ENCODE measurements around the gene P2RY12. TPM values are rescaled to one million over a fixed set of nuclear protein-coding genes. Genes with fewer than 3 reads are reported as not detected.

The P2RY12 gene
- polyA plus RNA-seq, 2 of the 4 experiments (the other 2 are of a cell fraction): not detected

GRCh38 chr3:151347432-151347831 is 37.1 kb downstream of the P2RY12 start:
- Histone ChIP-seq H3K27ac (no peak overlapping the region), H3K4me3 (no peak overlapping the region), H3K4me1 (no peaks in the 10 kb centered on the region), H3K9me3 (no peaks in the 10 kb centered on the region), H3K4me2 (no peak overlapping the region)
- no peak for ATAC-seq
- POLR2A ChIA-PET: no interaction called here
- no peak for DNase-seq (ENCODE audit: low read depth in 1 of 2, low spot score in 1 of 2)
- TF ChIP-seq NR3C1 (IDR thresholded peaks at IDR 0.05): no peak
- CTCF ChIA-PET: no interaction called here
- no peak for FAIRE-seq
- 68% methylated on average over 6 of the region's 6 CpGs for WGBS (ENCODE audit: missing lambda C conversion rate)

GRCh38 chr3:151346292-151346691 is 38.3 kb downstream of the P2RY12 start:
- TF ChIP-seq RARB (CRISPR knock-in tag; IDR thresholded peaks at IDR 0.05) (no peak), NR3C1 (IDR thresholded peaks at IDR 0.05) (no peak), RAD21 (conservative IDR thresholded peaks at IDR 0.05 in 1 of 2, IDR thresholded peaks at IDR 0.05 in 1 of 2) (no peak), CEBPB (IDR thresholded peaks at IDR 0.05) (no peak)
- TF ChIP-seq, protein P1, sequence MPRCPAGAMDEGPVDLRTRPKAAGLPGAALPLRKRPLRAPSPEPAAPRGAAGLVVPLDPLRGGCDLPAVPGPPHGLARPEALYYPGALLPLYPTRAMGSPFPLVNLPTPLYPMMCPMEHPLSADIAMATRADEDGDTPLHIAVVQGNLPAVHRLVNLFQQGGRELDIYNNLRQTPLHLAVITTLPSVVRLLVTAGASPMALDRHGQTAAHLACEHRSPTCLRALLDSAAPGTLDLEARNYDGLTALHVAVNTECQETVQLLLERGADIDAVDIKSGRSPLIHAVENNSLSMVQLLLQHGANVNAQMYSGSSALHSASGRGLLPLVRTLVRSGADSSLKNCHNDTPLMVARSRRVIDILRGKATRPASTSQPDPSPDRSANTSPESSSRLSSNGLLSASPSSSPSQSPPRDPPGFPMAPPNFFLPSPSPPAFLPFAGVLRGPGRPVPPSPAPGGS (IDR thresholded peaks at IDR 0.05): no peak
- TF ChIP-seq, protein P2, sequence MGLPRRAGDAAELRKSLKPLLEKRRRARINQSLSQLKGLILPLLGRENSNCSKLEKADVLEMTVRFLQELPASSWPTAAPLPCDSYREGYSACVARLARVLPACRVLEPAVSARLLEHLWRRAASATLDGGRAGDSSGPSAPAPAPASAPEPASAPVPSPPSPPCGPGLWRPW (IDR thresholded peaks at IDR 0.05): no peak
- H3K27ac ChIP-seq: no peak overlapping the region
- no peaks in the 10 kb centered on the region for H3K4me1 ChIP-seq
- no peak overlapping the region; the same call in 2 of the 3 replicates for H3K4me2 ChIP-seq
- FAIRE-seq (no peak), DNase-seq (ENCODE audit: low read depth in 1 of 2, low spot score in 1 of 2) (no peak), ATAC-seq (no peak)
- H3K4me3 ChIP-seq: no peak overlapping the region
- ChIA-PET POLR2A (no interaction called here), CTCF (interaction anchor here (0.5 to 1.5 kb wide), 5 partner anchors 9 to 851 kb away, joined by 3 to 6 read pairs (median 4); no protein-coding TSS in a partner anchor)
- no peaks in the 10 kb centered on the region for H3K9me3 ChIP-seq
- WGBS (ENCODE audit: missing lambda C conversion rate): 64% methylated on average over 3 of the region's 3 CpGs

GRCh38 chr3:151345859-151346258 is 38.7 kb downstream of the P2RY12 start:
- no peak for DNase-seq (ENCODE audit: low read depth in 1 of 2, low spot score in 1 of 2)
- no peaks in the 10 kb centered on the region for H3K9me3 ChIP-seq
- WGBS (ENCODE audit: missing lambda C conversion rate): 24% methylated on average over 2 of the region's 2 CpGs
- H3K4me1 ChIP-seq: no peaks in the 10 kb centered on the region
- ChIA-PET POLR2A (no interaction called here), CTCF (interaction anchor here (0.5 to 1.5 kb wide), 5 partner anchors 9 to 851 kb away, joined by 3 to 6 read pairs (median 4); no protein-coding TSS in a partner anchor)
- FAIRE-seq: no peak
- H3K4me2 ChIP-seq: peak overlapping the region; percentile 28
- H3K4me3 ChIP-seq: no peak overlapping the region
- TF ChIP-seq NFE2L2 (conservative IDR thresholded peaks at IDR 0.05; ENCODE audit: low read length): no peak
- TF ChIP-seq RNF2 (IDR thresholded peaks at IDR 0.05; ENCODE audit: borderline replicate concordance, low read depth): no peak
- no peak for TF ChIP-seq CHD4 (IDR thresholded peaks at IDR 0.05; ENCODE audit: borderline replicate concordance)
- TF ChIP-seq, protein P3, sequence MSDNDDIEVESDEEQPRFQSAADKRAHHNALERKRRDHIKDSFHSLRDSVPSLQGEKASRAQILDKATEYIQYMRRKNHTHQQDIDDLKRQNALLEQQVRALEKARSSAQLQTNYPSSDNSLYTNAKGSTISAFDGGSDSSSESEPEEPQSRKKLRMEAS (IDR thresholded peaks at IDR 0.05): no peak
- TF ChIP-seq RAD21 (conservative IDR thresholded peaks at IDR 0.05 in 1 of 2, IDR thresholded peaks at IDR 0.05 in 1 of 2): no peak
- no peak for TF ChIP-seq RFX5 (IDR thresholded peaks at IDR 0.05)
- no peak for TF ChIP-seq FOSB (CRISPR knock-in tag; IDR thresholded peaks at IDR 0.05)
- TF ChIP-seq ZFP36 (IDR thresholded peaks at IDR 0.05; ENCODE audit: borderline replicate concordance, partially characterized antibody): no peak
- TF ChIP-seq JUN (IDR thresholded peaks at IDR 0.05): no peak
- no peak for TF ChIP-seq FOSL2 (IDR thresholded peaks at IDR 0.05)
- TF ChIP-seq FOSL2 (CRISPR knock-in tag; IDR thresholded peaks at IDR 0.05): no peak
- no peak for TF ChIP-seq BHLHE40 (IDR thresholded peaks at IDR 0.05; ENCODE audit: low read depth, low read length)
- no peak for TF ChIP-seq CEBPB (IDR thresholded peaks at IDR 0.05)
- no peak for TF ChIP-seq ELK1 (IDR thresholded peaks at IDR 0.05; ENCODE audit: low read depth, low read length)
- no peak for ATAC-seq
- H3K27ac ChIP-seq: no peak overlapping the region

- Histone ChIP-seq H3K4me1 (peaks cover 13% of the 10 kb centered on the region; the same call in 2 of the 3 replicates), H3K9me3 (no peaks in the 10 kb centered on the region), H3K27ac (no peak overlapping the region), H3K4me2 (no peak overlapping the region), H3K4me3 (no peak overlapping the region)
- no peak for DNase-seq (ENCODE audit: low read depth in 1 of 2, low spot score in 1 of 2)
- no peak for FAIRE-seq
- ATAC-seq: no peak
- CTCF ChIA-PET: interaction anchor here (1.3 to 1.6 kb wide), 2 partner anchors 27 to 104 kb away, joined by 4 to 5 read pairs; no protein-coding TSS in a partner anchor
- WGBS (ENCODE audit: missing lambda C conversion rate): 83% methylated on average over 2 of the region's 2 CpGs
- POLR2A ChIA-PET: no interaction called here
- TF ChIP-seq SREBF2 (IDR thresholded peaks at IDR 0.05) (no peak), HOXB5 (CRISPR knock-in tag; IDR thresholded peaks at IDR 0.05) (no peak), TP53 (CRISPR knock-in tag; IDR thresholded peaks at IDR 0.05) (no peak), RCOR1 (IDR thresholded peaks at IDR 0.05; ENCODE audit: low read depth, low read length) (no peak), POLR2A (IDR thresholded peaks at IDR 0.05; ENCODE audit: low read length) (no peak), NFE2L2 (conservative IDR thresholded peaks at IDR 0.05; ENCODE audit: low read length) (no peak), FOSL2 (IDR thresholded peaks at IDR 0.05) (no peak), FOSL2 (CRISPR knock-in tag; IDR thresholded peaks at IDR 0.05) (no peak), CHD4 (IDR thresholded peaks at IDR 0.05; ENCODE audit: borderline replicate concordance) (no peak)
- TF ChIP-seq, protein P4, sequence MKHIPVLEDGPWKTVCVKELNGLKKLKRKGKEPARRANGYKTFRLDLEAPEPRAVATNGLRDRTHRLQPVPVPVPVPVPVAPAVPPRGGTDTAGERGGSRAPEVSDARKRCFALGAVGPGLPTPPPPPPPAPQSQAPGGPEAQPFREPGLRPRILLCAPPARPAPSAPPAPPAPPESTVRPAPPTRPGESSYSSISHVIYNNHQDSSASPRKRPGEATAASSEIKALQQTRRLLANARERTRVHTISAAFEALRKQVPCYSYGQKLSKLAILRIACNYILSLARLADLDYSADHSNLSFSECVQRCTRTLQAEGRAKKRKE (CRISPR knock-in tag; IDR thresholded peaks at IDR 0.05; ENCODE audit: low read depth): no peak
- TF ChIP-seq, protein P2 (IDR thresholded peaks at IDR 0.05): no peak
- TF ChIP-seq, protein P5, sequence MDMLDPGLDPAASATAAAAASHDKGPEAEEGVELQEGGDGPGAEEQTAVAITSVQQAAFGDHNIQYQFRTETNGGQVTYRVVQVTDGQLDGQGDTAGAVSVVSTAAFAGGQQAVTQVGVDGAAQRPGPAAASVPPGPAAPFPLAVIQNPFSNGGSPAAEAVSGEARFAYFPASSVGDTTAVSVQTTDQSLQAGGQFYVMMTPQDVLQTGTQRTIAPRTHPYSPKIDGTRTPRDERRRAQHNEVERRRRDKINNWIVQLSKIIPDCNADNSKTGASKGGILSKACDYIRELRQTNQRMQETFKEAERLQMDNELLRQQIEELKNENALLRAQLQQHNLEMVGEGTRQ (IDR thresholded peaks at IDR 0.05): no peak
These were observed 52.9 kb downstream of the P2RY12 start for GRCh38 chr3:151331696-151332095.
